Renal cortical epithelial cell (primary cell): ENCODE measurements around the gene TMEM179. TPM values are rescaled to one million over a fixed set of nuclear protein-coding genes. Genes with fewer than 3 reads are reported as not detected.

Experiments
- DNase-seq: peaks from one replicate; pipeline ENCODE4 v3.0.0-alpha.2; 2011; ENCODE audit warnings: low read depth
- total RNA-seq: library from RNA; depleted of rRNA; stranded (reverse); fragments of >200 nt; gene quantifications from 2 replicates; pipeline ENCODE4 v1.2.3, GENCODE V29; 2014

The TMEM179 gene
- total RNA-seq, 1 donor from 2014 or later: not detected

GRCh38 chr14:104545151-104545941 is 59.2 kb downstream of the TMEM179 start:
- no peak for DNase-seq

- DNase-seq: no peak
These were observed 60.1 kb downstream of the TMEM179 start for GRCh38 chr14:104544362-104544961.

GRCh38 chr14:104542871-104543830 is 61.4 kb downstream of the TMEM179 start:
- no peak for DNase-seq

GRCh38 chr14:104541905-104542465 is 62.6 kb downstream of the TMEM179 start:
- DNase-seq: no peak

Other genes with a start within 250 kb of the TMEM179 start
- gene C14orf180, start 25.0 kb downstream of the TMEM179 start, total RNA-seq: not detected in 2 replicates
- 51.2 and 80.9 TPM in 2 replicates for gene INF2, start 84.8 kb upstream of the TMEM179 start, total RNA-seq
- gene ADSS1, start 119.5 kb upstream of the TMEM179 start, total RNA-seq: 0.87 and 2.8 TPM in 2 replicates
- 38.8 and 248 TPM in 2 replicates for gene SIVA1, start 148.4 kb upstream of the TMEM179 start, total RNA-seq
- 191 and 261 TPM in 2 replicates for gene AKT1, start 191.0 kb upstream of the TMEM179 start, total RNA-seq
- gene ZBTB42, start 196.3 kb upstream of the TMEM179 start, total RNA-seq: 7.6 and 8.1 TPM in 2 replicates